HUDEP-2 (cell line): ENCODE results near the gene GALT.

Experiments
- DNase-seq, 76 experiments: peaks; one replicate each; lab custom pipeline; 2025; ENCODE audit not compliant: unreplicated experiment in 76 of 76; lab: John Stamatoyannopoulos, UW

Gene GALT

DNA sequence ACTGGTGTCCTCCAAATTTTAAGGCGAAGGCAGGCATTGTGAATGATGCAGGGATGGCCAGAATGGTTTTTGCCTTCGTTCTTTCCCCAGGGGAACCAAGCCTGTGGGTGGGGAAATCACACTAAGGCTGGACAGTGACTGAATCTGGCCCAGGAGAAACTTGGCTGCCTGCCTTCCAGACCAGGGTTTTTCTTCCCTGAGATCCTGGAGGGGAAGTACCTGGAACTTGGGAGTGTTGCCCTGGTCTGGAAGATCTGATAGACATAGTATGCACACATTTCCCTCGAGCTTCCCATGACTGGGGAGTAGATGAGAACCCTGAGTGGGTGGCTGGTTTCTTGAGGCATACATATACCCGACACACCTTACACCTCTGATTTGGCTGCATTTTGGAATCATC is 4.8 kb downstream of the GALT start:
- no peak for DNase-seq

DNA sequence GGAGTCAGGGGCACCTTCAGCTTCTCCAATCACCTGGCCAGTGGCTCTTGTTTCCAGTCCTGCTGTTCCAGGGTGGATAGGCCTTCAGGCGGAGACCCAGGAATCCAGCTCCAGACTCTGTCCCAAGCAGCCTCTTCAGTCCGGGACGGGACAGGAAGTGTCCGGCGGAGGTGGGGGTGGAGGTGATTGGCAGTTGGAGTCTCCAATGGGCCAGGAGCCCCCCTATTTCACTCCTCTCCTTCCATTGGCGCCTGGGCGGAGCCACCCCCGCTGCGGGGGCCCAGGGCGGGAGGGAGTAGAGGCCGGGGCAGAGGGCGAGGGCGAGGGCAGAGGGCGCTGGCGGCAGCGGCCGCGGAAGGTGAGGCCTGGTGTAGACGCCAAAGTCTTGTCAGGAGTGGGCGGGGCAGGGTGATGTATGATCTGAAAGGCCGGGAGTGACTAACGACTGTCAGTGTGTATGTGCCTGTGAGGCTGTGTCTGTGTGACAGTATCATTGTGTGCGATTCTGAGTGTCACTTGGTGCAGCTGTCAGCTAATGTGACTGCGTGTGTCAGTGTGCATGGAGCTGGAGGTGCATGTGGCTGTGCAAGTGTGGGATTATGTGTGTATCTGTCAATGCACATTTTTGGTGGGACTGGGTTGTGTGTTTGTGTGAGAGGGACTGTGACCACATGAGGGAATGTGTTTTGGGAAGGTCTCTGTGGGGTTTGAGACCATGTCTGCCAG is 5.6 kb downstream of the GALT start, which contains the start of gene IL11RA:
TSS of gene IL11RA (plus strand) at position 310 of the 726 bp plus-strand sequence. CDS start 3,033 bp downstream, outside the sequence.
- DNase-seq, result peak in 72 of 76 experiments; percentile 48 to 97 (median 82)

DNA sequence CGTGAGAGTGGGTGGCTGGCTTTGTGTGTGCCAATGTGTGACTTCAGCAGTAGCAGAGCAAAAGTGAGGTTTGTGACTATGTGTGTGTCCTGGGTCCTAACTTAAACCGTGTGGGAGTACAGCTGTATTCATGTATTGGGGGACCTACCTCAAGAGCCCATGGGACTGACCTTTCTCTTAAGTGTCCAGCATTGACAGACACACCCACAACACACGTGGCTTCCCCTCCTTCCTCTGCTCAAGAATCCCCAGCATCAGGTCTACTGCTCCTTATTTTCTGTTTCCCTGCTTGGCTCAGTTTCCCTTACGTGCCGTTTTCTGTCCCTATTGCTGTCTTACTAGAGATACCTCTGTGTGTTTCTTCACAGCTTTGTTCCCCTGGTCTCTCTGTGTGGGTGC is 6.1 kb downstream of the GALT start:
- no peak for DNase-seq

DNA sequence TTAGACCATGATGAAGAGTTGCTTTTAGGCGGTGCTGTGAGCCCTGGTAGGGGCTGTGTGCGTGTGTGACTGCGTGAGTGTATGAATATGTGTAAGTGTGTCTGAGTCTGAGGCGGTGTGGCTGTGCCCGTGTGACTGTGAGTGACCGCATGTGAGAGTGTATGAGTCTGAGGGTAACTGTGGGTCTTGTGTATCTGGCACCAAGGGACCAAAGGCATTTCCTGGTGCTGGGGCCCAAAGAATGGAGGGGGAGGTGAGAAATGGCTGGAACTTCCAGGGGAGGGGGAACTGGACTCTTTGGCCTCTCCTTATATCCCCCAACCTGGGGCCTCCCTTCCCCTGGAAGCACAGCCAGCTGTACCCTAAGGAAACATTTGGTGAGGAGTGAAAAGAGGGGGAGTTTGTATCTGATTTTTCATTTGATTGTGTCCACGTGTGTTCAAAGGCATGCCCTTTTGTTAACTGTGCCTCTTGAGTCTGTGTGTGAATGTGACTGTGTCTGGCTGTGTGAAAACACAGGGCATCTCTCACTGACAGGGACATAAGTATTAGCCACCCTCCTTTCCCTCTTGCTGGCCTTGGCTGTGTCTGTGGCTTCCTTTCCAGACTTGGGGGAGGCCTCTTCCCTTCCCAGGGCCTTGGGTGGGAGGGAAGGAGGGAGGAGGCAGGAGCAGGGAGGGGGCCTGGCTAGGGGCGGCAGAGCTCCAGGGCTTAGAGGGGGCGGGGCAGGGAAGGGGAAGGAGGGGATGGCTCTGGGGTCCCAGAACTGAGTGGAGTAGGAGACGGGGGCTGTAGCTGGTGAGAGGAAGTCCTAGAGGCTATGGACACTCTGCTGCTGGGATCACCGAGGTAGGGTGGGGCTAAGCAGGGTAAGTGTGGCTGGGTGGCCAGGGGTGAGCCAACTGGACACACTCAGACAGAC is 6.9 kb downstream of the GALT start:
- no peak for DNase-seq

DNA sequence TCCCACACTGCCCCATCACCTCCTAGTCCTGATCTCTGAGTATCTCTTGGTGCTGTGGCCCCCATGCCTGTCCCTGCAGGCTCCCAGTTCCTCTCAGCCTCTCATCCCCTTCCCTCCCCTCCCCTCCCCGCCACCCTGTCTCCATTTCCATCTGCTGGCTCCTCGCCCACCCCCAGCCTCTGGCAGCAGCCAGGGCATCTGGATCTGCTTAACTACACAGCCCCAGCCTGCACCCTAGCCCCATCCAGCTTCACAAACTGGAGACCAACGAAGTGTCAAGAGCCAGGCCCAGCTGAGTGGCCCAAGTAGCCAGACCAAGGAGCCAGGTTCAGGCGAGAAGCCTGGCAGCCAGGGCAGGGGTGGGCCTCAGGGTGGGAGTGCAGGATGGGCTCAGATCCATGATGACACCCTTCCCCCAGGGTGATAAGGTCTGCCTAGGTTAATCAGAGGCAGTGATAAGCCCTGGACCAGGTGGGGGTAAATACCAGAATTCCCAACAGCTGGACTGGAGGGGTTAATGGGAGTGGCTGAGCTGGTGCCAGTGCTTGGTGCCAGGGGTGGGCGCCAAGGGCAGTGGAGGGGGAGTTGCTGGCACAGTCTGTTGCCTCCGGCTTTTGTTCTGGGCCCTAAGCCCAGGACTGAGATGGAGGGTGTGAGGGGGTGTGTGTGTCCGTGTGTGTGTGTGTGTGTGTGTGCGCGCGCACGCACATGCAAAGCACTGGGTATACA is 8.0 kb downstream of the GALT start:
- DNase-seq, result no peak

DNA sequence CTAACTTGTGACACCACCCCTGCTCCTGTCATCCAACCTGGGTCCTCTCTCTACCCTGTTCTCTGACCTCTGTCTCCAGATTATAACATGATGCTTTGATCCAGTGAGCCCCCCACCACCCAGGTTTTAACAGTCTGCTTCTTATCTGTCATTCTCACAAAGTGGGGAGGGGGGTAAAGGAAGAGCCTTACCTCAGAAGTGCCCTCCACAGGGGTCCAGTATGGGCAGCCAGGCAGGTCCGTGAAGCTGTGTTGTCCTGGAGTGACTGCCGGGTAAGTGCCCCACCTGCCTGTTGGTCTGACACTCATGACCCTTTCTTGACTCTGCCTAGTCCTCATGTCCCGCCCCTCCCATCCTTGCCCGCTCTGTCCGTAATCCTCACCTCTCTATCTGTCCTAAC is 8.9 kb downstream of the GALT start:
- no peak for DNase-seq

DNA sequence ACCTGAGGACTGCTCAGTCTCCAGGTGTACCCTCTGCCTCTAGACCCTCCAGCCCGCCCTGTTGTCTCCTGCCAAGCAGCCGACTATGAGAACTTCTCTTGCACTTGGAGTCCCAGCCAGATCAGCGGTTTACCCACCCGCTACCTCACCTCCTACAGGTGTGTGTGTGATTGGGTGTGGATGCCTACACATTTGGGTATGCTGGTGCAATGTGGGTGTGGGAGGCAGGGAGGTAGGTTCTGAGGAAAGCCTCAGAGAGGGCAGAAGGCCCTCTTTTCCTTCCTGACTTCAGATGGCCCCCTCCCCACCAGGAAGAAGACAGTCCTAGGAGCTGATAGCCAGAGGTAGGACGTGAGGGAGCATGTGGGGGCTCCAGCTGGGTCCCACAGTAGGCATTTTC is 10.5 kb downstream of the GALT start:
- DNase-seq, result no peak

DNA sequence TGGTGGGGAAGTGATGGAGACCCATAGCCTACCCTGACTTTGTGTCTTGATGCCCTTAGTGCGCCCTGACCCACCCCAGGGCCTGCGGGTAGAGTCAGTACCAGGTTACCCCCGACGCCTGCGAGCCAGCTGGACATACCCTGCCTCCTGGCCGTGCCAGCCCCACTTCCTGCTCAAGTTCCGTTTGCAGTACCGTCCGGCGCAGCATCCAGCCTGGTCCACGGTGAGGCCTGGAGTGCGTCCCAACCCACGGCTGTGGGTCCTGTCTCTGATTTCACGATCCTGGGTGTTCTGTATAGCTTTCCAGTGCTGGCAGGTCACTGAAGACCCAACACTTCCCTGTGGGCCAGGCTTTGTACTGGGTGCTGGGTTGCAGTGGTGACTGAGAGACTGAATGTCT is 12.0 kb downstream of the GALT start:
- no peak for DNase-seq

DNA sequence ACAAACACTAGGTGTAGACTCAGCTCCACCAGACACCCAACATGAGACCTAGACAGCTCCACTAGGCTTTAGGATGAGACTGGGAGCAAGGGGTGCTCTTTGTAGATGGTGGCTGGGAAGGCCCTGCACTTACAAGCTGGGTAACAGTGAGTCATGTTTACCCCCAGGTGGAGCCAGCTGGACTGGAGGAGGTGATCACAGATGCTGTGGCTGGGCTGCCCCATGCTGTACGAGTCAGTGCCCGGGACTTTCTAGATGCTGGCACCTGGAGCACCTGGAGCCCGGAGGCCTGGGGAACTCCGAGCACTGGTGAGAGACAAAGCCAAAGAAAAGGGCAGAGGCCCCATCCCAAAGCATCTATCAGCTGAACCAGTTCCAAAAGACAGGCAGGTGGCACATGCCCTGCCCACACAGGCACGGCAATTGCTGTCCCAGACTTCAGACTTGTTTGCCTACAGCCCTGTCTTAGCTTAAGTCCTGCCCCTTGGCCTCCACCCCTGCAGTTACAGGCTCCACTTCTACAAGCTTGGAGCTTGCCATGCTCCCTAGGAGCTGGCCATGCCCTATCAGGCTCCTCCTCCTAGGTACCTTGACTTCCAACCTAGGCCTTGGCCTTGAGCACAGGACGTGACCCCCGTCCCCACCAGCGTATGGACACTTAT is 13.2 kb downstream of the GALT start:
- no peak for DNase-seq

DNA sequence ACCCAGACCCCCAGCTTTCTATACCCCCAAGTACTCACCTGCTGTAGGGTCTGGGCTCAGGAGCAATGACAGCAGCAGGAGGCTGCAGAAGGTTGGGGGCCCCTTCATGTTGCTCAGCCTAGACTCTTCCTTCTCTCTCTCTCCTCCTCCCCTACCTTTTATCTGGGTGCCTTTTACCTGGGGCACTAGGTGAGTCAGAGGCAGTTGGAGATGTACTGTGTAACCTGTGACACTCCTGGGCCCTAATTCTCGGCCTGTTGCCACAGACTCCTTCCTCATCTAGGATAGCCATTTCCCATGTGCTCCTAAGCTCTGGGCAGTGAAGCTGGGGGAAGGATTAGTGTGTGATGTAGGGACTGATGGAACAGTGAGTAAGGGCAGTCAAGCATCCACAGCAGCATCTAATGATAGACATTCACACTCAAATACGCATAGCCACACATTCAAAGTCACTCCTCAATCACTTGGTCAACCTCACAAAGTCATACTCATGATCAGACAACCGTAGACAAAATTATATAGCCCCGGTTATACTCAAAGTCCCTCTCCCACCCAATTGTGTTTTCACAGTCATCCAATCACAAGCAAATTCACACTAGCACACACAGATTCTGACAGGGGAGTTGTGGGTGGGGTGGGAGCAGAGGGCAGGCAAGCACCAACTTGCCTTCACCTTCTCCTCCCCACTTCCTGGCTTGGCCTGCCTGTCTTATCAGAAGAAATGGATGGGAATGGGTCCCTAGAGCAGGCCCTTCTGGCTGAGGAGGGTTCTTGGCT is 16.2 kb downstream of the GALT start, which contains the start of gene CCL27:
TSS of gene CCL27 (minus strand) at position 132 of the 777 bp plus-strand sequence. CDS start at position 108, 24 bp downstream.
- no peak for DNase-seq

DNA sequence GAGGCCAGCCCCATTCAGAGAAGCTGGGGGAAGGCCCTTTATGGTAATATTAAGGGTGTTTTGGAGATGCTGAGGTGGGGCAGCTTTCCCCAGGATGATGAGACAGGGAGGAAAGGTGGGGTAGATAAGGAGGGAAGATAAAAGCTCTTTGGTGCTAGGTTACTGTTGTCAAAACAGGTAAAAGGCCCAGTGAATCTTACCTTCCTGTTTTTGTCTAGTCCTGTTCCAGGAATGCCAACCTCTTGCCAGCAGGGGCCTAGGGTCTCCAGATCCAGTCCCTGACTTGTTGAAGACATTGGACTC is 16.8 kb downstream of the GALT start:
- DNase-seq, result no peak

DNA sequence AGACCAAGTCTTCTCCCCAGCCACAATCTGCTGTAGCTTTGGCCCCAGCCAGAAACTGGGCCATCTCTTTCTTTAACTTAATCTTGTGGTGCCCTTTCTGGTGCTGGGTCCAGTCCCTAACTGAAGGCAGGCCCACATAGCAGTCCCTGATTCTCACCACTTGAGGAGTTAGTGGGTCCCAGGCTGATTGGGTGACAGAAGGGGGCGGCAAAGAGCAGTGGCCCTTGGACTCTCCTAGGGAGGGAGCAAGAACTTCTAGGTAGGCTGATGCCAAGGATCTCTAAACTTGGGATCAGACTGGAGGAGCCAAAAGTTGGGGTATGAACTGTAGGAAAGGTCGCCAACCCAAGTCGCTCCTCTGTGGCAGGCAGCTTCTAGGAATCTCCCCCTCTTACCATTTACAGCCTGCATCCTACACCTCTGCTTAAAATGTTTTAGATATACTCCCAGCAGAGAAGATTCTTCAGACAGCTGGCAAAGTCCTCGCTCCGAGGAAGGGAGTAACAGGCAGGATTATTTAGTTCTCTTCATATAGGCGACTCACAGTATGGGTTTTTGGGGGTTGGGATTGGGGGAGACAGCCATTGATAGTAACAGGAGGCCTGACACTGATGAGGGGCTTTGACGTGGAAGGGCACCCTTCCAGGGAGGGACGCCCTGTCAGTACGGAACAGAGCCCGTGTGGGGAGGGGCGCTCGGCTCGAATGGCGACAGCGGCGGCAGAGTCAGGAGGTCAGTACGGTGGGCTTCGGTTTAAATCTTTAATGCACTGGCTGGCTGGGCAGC is 18.0 kb downstream of the GALT start:
- peak in 72 of 76 experiments; percentile 25 to 90 (median 73) for DNase-seq

DNA sequence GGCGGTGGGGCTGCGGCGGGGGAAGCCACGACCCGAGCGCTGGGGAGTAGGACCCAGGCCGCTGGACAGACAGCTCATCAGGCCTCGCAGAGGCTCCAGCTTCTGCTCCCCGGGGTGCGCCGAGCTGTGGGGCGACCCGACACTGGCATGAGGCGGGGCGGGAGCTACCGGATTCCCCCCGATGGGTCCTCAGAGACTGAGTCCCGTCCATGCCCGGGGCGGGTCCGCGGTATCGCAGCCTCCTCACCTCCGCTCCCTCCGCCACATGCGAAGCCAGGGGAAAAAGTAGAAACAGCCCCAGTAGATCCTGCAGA is 18.5 kb downstream of the GALT start:
- DNase-seq, result peak in 1 of 76 experiments; percentile 92

DNA sequence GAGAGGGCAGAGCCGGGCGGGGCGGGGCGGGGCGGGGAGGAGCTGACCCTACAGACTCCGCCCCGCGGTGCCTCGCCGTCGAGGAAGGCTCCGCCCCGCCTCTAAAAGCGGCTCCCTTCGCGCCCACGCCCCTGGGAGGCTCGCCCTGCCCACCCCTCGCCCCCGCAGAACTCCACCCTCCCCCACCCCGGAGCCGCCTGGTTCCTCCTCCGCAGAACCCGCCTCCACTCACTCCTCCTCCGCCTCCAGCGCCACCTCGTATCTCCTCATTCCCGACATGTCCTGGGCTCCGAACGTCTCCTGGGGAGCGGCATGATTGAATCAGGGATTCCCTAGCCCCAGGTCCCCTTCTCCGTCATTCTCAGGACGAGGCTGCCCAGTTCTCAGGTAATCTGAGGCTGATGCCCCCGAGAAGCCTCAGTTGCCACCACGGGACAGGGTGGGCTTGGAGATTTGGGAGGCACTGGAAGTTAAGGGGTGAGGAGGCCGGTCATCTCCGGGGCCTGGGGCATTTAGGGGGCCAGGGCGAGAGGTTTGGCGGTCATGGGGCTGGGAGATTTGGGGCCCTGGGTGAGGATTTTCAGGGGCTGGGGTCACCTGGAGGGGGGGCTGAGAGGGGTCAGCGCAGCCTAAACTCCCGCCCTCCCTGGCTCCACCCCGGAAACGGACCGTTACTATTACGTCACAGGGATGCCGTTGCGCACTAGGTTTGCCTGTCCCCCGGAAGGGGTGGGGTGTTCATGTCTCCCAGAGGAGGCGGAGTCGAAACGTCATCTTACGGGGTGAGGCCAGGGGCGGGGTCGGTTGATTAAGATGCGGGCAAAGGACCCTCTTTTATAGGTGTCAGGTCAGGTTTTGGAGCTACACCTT is 19.1 kb downstream of the GALT start:
- peak in 75 of 76 experiments; percentile 48 to 96 (median 90) for DNase-seq

DNA sequence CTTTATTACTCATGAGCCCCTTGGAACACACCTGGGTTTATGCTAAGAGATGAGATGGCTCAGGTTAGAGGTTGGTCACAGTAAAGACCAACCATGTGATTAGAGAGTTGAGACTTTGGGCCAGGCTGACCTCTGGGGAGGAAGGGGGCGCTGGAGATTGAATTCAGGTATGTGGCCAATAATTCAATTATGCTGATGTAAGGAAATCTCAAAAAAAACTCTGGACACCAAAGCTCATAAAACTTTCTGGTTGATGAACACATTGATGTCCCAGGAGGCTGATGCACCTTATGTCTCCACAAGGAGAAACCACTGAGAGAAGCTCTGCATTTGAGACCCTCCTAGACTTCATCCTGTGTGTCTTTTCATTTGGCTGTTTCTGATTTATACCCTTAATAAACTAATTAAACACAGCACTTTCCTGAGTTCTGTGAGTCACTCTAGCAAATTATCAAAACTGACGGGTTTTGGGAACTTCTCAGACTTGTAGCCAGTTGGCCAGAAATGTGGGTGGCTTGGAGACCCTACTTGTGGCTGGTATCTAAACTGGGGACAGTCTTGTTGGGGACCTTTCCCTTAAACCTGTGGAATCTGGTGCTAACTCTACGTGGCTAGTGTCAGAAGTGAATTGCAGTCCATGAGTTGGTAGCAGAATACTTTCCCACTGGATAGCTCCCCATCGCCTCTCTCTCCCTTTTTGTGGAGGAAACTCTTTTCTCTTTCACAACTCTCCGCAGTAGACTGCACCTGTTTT is 23.5 kb downstream of the GALT start:
- DNase-seq, result no peak

DNA sequence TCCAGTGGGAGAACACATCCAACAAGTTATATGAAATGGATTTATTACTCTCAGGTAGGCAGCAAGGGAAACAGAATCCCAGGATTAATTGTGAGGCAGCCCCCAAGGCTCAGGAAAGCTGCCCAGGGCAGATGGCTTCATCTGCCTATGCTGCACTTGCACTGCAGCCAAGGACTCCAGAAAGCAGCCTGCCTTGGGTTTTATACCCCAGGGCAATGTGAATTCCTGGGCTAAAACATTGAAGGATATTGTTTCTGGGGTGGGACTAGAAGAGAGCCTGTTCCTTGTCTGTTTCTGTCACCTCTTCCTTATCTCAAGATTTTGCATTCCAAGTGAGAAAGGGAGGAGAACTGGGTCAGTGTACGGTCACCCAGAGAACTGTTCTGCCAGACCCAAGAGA is 24.8 kb downstream of the GALT start:
- DNase-seq, result no peak

DNA sequence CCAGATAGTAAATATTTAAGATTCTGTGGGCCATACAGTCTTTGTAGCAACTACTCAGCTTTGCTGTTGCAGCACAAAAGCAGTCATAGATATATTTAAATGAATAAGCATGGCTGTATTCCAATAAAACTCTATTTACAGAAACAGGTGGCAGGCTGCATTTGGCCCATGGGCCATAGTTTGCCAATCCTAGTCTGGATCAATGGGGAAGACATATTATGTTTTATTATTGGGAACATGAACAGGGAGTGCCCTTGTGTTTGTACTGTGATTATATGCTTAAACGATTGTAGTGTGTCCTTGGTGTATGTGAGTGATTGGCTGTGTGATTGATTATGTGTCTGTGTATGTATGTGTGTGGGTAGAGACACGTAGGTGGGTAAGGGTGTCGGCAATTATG is 28.0 kb downstream of the GALT start:
- DNase-seq, result no peak
